ENCODE results near the gene ADGRV1.

DNA sequence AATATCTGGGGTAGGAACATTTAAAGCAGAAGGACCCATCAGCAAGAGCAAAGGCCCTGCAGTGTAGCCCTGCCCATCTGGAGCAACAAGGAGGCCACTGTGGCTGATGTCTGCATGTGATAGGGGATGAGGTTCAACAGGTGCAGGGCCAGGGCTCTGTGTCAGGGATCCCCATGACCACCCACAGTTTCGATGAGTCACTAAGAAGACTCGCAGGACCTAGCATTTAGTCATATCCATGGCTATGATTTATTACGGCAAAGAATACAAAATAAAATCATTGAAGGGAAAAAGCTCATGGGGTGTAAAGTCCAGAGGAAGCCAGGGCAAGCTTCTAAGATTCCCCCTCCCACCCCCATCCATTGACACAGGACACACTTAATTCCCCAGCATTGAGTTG, 188.6 kb downstream of the ADGRV1 start:
- no peak for TF ChIP-seq POLR2A (IDR thresholded peaks at IDR 0.05; ENCODE audit: extremely low read depth, insufficient read length)
- TF ChIP-seq, protein P1, sequence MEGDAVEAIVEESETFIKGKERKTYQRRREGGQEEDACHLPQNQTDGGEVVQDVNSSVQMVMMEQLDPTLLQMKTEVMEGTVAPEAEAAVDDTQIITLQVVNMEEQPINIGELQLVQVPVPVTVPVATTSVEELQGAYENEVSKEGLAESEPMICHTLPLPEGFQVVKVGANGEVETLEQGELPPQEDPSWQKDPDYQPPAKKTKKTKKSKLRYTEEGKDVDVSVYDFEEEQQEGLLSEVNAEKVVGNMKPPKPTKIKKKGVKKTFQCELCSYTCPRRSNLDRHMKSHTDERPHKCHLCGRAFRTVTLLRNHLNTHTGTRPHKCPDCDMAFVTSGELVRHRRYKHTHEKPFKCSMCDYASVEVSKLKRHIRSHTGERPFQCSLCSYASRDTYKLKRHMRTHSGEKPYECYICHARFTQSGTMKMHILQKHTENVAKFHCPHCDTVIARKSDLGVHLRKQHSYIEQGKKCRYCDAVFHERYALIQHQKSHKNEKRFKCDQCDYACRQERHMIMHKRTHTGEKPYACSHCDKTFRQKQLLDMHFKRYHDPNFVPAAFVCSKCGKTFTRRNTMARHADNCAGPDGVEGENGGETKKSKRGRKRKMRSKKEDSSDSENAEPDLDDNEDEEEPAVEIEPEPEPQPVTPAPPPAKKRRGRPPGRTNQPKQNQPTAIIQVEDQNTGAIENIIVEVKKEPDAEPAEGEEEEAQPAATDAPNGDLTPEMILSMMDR (IDR thresholded peaks at IDR 0.05; ENCODE audit: low read depth, low read length): no peak
- no peak for TF ChIP-seq MYC (IDR thresholded peaks at IDR 0.05; ENCODE audit: low read depth, low read length)

Data from NB4 (cell line).